Rectal smooth muscle tissue (tissue), 1 donor: Measurements from ENCODE around the gene DCTN2.
"Not testable (repeated sequence)": the region's sequence is repeated elsewhere in the genome, so short reads cannot be mapped to it uniquely, and the experiment has no call there.

Experiments used
- H3K27ac ChIP-seq: one replicate; pipeline ENCODE4 v1.7.0; 2013; ENCODE audit warnings: low read depth, low read length, inconsistent platforms
- H3K27me3 ChIP-seq: one replicate; pipeline ENCODE4 v1.7.0; 2013; ENCODE audit warnings: low read length; ENCODE audit not compliant: control insufficient read depth, insufficient read depth
- H3K36me3 ChIP-seq: one replicate; pipeline ENCODE4 v1.7.0; 2013; ENCODE audit warnings: low read length; ENCODE audit not compliant: control insufficient read depth, insufficient read depth
- H3K4me1 ChIP-seq: one replicate; pipeline ENCODE4 v1.7.0; 2013; ENCODE audit warnings: low read length; ENCODE audit not compliant: control insufficient read depth, insufficient read depth
- H3K4me3 ChIP-seq: one replicate; pipeline ENCODE4 v1.7.0; 2013; ENCODE audit warnings: low read length
- H3K9ac ChIP-seq: one replicate; pipeline ENCODE4 v1.7.0; 2013; ENCODE audit warnings: low read length

DCTN2 gene

GRCh38 chr12:57546438-57547287 lies at the start of gene DCTN2:
DCTN2 (minus strand) TSS chr12:57547192; CDS start chr12:57547063, 129 bp downstream.
- H3K27ac ChIP-seq = peak within 1 kb of the TSS; percentile 93

GRCh38 chr12:57593187-57593586 lies 46.2 kb upstream of the DCTN2 start:
- no peak overlapping the region for H3K4me3 ChIP-seq
- no peak overlapping the region for H3K27ac ChIP-seq
- no peaks in the 10 kb centered on the region for H3K27me3 ChIP-seq
- peaks cover 10% of the 10 kb centered on the region for H3K36me3 ChIP-seq
- H3K4me1 ChIP-seq = peaks cover 7% of the 10 kb centered on the region
- H3K9ac ChIP-seq = no peak overlapping the region

More at GRCh38 chr12:57546438-57547287, at the start of gene DCTN2:
- Histone ChIP-seq H3K4me3 (peak within 1 kb of the TSS; percentile 72), H3K9ac (peak within 1 kb of the TSS; percentile 78), H3K36me3 (peaks cover 2% of the 10 kb centered on the region), H3K4me1 (peaks cover 11% of the 10 kb centered on the region), H3K27me3 (peaks cover 11% of the 10 kb centered on the region)

- H3K4me3 ChIP-seq = no peak overlapping the region
- no peak overlapping the region for H3K27ac ChIP-seq
- no peaks in the 10 kb centered on the region for H3K27me3 ChIP-seq
- H3K36me3 ChIP-seq = peaks cover 10% of the 10 kb centered on the region
- peaks cover 7% of the 10 kb centered on the region for H3K4me1 ChIP-seq
- H3K9ac ChIP-seq = no peak overlapping the region
Observed at GRCh38 chr12:57592551-57593165, 45.7 kb upstream of the DCTN2 start.

DNA sequence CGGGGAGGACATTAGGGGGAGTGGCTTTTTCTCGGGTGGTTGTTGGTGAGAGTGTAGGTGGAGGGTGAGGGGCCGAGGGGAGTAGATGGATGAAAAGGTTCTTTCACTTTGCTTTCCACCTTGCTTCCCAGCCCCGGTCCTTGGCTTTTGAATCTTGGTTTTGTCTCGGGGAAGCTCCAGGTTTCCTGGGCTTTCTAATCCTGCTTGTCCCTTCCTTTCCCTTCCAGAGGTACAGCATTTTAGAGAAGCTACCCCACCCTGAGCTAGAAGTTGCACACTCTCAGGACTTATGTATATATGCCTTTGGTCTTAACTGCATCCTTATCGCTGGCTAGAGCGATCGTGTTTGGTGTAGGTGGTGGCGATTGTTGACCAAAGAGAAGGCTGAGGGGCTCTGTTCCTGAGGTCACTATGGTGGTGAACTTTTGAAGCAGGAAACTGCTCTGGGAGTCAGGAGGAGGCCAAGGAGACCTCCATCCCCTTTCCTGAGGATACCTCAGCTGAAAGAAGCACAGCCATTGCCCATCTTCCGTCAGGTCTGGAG lies 44.9 kb upstream of the DCTN2 start:
- Histone ChIP-seq H3K27ac (peak overlapping the region; percentile 67), H3K27me3 (no peaks in the 10 kb centered on the region), H3K36me3 (peaks cover 10% of the 10 kb centered on the region), H3K9ac (peak overlapping the region; percentile 82), H3K4me3 (peak overlapping the region; percentile 97), H3K4me1 (peaks cover 7% of the 10 kb centered on the region)

- H3K4me1 ChIP-seq = peaks cover 7% of the 10 kb centered on the region
- H3K36me3 ChIP-seq = peaks cover 6% of the 10 kb centered on the region
- peak within 1 kb of the TSS; percentile 67 for H3K27ac ChIP-seq
Observed at GRCh38 chr12:57590864-57591781, 44.1 kb upstream of the DCTN2 start, which contains the start of gene PIP4K2C. PIP4K2C (plus strand) TSS chr12:57591192; CDS start chr12:57591290, 98 bp downstream.

DNA sequence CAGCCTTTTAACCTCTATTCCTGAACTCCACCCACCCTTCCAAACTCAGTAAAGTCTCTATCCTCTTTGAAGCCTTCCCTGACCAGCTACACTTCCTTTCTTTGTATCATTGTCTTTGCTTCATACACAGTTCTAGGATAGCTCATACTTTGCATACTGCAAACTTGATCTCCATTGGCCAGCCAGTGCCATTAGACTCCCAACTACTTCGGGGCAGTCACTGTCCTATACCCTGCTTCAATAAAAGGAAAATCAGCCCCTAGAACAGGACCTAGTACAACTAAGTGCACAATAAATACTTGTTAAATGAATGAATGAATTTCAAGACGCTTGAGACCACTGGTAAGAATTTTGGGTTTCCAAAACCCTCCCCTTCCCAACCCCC lies 43.5 kb upstream of the DCTN2 start:
- H3K9ac ChIP-seq = no peak overlapping the region
- peak overlapping the region; percentile 97 for H3K4me3 ChIP-seq
- peaks cover 2% of the 10 kb centered on the region for H3K36me3 ChIP-seq
- H3K27me3 ChIP-seq = no peaks in the 10 kb centered on the region
- H3K4me1 ChIP-seq = peaks cover 7% of the 10 kb centered on the region
- H3K27ac ChIP-seq = peak overlapping the region; percentile 67

More at GRCh38 chr12:57590864-57591781, 44.1 kb upstream of the DCTN2 start, which contains the start of gene PIP4K2C:
- Histone ChIP-seq H3K27me3 (no peaks in the 10 kb centered on the region), H3K4me3 (peak within 1 kb of the TSS; percentile 97), H3K9ac (peak within 1 kb of the TSS; percentile 82)

GRCh38 chr12:57588951-57589610 lies 42.1 kb upstream of the DCTN2 start:
- not testable (repeated sequence) for H3K27ac ChIP-seq, H3K4me3 ChIP-seq, H3K9ac ChIP-seq, H3K36me3 ChIP-seq, H3K27me3 ChIP-seq, H3K4me1 ChIP-seq

- H3K4me3 ChIP-seq = no peak overlapping the region
- no peaks in the 10 kb centered on the region for H3K36me3 ChIP-seq
- no peak overlapping the region for H3K9ac ChIP-seq
- no peaks in the 10 kb centered on the region for H3K27me3 ChIP-seq
- H3K4me1 ChIP-seq = peaks cover 5% of the 10 kb centered on the region
- H3K27ac ChIP-seq = no peak overlapping the region
Observed at GRCh38 chr12:57586832-57587429, 39.9 kb upstream of the DCTN2 start.

- H3K4me1 ChIP-seq = peaks cover 3% of the 10 kb centered on the region
Observed at GRCh38 chr12:57586128-57586527, 39.1 kb upstream of the DCTN2 start.

GRCh38 chr12:57585156-57585555 lies 38.2 kb upstream of the DCTN2 start:
- Histone ChIP-seq H3K36me3 (no peaks in the 10 kb centered on the region), H3K4me3 (no peak overlapping the region), H3K27ac (no peak overlapping the region), H3K27me3 (no peaks in the 10 kb centered on the region), H3K4me1 (no peaks in the 10 kb centered on the region), H3K9ac (no peak overlapping the region)

More at GRCh38 chr12:57586128-57586527, 39.1 kb upstream of the DCTN2 start:
- Histone ChIP-seq H3K27ac (no peak overlapping the region), H3K27me3 (no peaks in the 10 kb centered on the region), H3K9ac (no peak overlapping the region), H3K4me3 (no peak overlapping the region), H3K36me3 (no peaks in the 10 kb centered on the region)

- H3K4me3 ChIP-seq = no peak overlapping the region
- H3K27me3 ChIP-seq = no peaks in the 10 kb centered on the region
- no peak overlapping the region for H3K9ac ChIP-seq
- no peaks in the 10 kb centered on the region for H3K36me3 ChIP-seq
- no peaks in the 10 kb centered on the region for H3K4me1 ChIP-seq
- H3K27ac ChIP-seq = no peak overlapping the region
Observed at GRCh38 chr12:57584690-57585089, 37.7 kb upstream of the DCTN2 start.
